Fibroblast of lung (primary cell): Measurements from ENCODE around the gene PRKAR1B.

Source experiments
- EZH2 ChIP-seq: IDR thresholded peaks from 2 replicates; pipeline ENCODE4 v1.5.1; 2012; ENCODE audit warnings: low read length, control low read depth, mild to moderate bottlenecking; ENCODE audit errors: missing control alignments
- TF ChIP-seq, protein P1 (sequence below), 2 donors: IDR thresholded peaks in 1 of 2; conservative IDR thresholded peaks in 1 of 2; 1 replicate in 1 of 2; 2 replicates in 1 of 2; pipeline ENCODE4 v1.5.1; 2011 to 2012; ENCODE audit warnings: low read length in 2 of 2, control low read depth in 1 of 2, inconsistent platforms in 1 of 2, low read depth in 1 of 2, mild to moderate bottlenecking in 1 of 2

DNA sequence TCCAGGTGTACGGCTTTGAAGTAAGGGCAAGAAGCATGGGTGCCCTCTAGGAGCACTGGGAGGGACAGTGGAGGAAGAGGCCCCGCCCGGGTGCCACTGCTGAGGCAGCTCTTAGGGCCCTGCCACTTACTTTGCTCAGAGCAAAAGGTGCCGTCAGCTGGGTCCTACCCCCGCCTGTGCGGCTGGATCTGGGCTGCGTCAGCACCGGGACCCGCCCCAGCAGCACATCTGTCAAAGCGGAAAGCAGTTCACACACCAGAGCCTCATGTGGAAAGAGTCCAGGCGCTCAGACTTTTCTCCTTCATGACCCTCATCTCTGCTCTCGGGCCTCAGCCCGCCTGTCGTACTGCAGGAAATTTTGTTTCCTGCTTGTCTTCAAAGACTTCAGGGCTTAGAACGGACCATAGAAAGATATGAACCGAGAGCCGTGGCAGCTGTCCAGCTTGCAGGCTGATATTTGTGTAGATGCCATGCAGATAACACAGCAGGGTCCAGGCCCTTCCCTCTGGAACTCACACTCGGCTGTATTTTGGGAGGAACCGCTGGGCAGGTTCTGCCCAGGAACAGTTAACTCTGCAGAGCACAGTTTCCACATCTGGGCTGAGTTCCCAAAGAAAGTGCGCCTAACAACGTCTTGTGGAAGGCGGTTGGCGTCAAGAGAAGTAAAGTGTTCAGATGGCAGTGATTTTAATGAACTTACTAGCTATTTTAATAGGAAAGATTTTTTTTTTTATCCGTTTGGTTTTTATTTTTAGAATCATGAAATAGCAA lies 44.3 kb upstream of the PRKAR1B start:
- TF ChIP-seq, protein P1, sequence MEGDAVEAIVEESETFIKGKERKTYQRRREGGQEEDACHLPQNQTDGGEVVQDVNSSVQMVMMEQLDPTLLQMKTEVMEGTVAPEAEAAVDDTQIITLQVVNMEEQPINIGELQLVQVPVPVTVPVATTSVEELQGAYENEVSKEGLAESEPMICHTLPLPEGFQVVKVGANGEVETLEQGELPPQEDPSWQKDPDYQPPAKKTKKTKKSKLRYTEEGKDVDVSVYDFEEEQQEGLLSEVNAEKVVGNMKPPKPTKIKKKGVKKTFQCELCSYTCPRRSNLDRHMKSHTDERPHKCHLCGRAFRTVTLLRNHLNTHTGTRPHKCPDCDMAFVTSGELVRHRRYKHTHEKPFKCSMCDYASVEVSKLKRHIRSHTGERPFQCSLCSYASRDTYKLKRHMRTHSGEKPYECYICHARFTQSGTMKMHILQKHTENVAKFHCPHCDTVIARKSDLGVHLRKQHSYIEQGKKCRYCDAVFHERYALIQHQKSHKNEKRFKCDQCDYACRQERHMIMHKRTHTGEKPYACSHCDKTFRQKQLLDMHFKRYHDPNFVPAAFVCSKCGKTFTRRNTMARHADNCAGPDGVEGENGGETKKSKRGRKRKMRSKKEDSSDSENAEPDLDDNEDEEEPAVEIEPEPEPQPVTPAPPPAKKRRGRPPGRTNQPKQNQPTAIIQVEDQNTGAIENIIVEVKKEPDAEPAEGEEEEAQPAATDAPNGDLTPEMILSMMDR (conservative IDR thresholded peaks at IDR 0.05 in 1 of 2, IDR thresholded peaks at IDR 0.05 in 1 of 2; ENCODE audit: low read depth in 1 of 2, low read length in 2 of 2) = no peak
- TF ChIP-seq EZH2 = no peak
